ENCODE measurements around the gene IQSEC2.

- TF ChIP-seq POLR2AphosphoS5 (IDR thresholded peaks at IDR 0.05; ENCODE audit: low read depth) (no peak), CTCF (IDR thresholded peaks at IDR 0.05; ENCODE audit: insufficient read depth, low read length) (peak; percentile 36)
Measured at GRCh38 chrX:53284684-53285447, 3.5 kb upstream of the IQSEC2 start.

Data from HL-60 (cell line).